ENCODE data around the gene CD83. TPM values are rescaled to one million over a fixed set of nuclear protein-coding genes. Genes with fewer than 3 reads are reported as not detected.

Gene CD83
- total and polyA plus RNA-seq, 2 of the 4 experiments (the other 2 are of a cell fraction): 2.0 to 2.5 TPM

DNA sequence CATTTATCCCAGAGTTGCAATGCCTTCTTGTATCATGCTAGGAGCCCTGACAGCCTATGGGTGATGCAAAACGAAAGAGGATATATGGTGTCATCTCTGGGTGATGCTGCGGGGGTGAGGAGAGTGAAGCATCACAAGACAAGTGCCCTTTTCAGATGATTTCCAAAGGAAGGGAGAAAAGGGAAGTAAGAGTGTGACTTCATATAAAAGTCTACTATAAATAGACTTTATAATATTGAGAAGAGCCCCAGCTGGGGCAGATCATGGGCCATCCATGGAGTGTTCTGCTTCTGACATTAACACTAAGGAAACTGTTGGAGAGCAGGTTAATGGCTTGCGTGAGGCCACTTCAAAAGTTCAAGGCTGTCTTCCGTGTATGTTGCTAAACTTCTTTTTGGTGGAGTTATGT, 4.4 kb downstream of the CD83 start:
- no peak overlapping the region for H3K4me2 ChIP-seq (ENCODE audit: low read depth, low read length)
- no peaks in the 10 kb centered on the region for H3K9me3 ChIP-seq (ENCODE audit: control insufficient read depth, insufficient read depth, low read length)
- no peak overlapping the region for H2AFZ ChIP-seq (replicated peaks; ENCODE audit: low read length, poor library complexity)
- ChIA-PET CTCF (no interaction called here), POLR2A (ENCODE audit: unreplicated experiment) (no interaction called here)
- H3K4me3 ChIP-seq (ENCODE audit: insufficient read depth, low read depth, low read length): no peak overlapping the region
- no peak overlapping the region for H2AK9ac ChIP-seq (replicated peaks; ENCODE audit: low read depth, low read length, poor library complexity)
- no TSS peak for BruUV-seq (replicated peaks)
- H2BK120ac ChIP-seq (ENCODE audit: low read depth, low read length): no peak overlapping the region
- no peak overlapping the region for H3K56ac ChIP-seq (ENCODE audit: extremely low read depth, insufficient read depth, low read length)
- no peak for ATAC-seq (ENCODE audit: low read depth)
- TF ChIP-seq MAZ (IDR thresholded peaks at IDR 0.05; ENCODE audit: borderline replicate concordance, low read depth, low read length) (no peak), BHLHE40 (IDR thresholded peaks at IDR 0.05; ENCODE audit: low read depth, low read length) (no peak), MAFK (IDR thresholded peaks at IDR 0.05; ENCODE audit: low read depth, low read length) (no peak), RAD21 (IDR thresholded peaks at IDR 0.05; ENCODE audit: low read length) (no peak), RCOR1 (IDR thresholded peaks at IDR 0.05; ENCODE audit: insufficient replicate concordance, low read length) (no peak), SMC3 (IDR thresholded peaks at IDR 0.05; ENCODE audit: low read depth, low read length) (no peak), RFX5 (IDR thresholded peaks at IDR 0.05; ENCODE audit: low read depth, low read length) (no peak), MXI1 (IDR thresholded peaks at IDR 0.05; ENCODE audit: borderline replicate concordance, low read depth, low read length) (no peak), CEBPB (IDR thresholded peaks at IDR 0.05; ENCODE audit: low read depth, low read length) (no peak), NFE2L2 (IDR thresholded peaks at IDR 0.05; ENCODE audit: low read depth, low read length) (no peak), CHD1 (IDR thresholded peaks at IDR 0.05; ENCODE audit: low read depth, low read length) (no peak), POLR2A (IDR thresholded peaks at IDR 0.05; ENCODE audit: low read depth, low read length) (no peak), FOS (IDR thresholded peaks at IDR 0.05; ENCODE audit: low read depth, low read length) (no peak)
- TF ChIP-seq, protein P1, sequence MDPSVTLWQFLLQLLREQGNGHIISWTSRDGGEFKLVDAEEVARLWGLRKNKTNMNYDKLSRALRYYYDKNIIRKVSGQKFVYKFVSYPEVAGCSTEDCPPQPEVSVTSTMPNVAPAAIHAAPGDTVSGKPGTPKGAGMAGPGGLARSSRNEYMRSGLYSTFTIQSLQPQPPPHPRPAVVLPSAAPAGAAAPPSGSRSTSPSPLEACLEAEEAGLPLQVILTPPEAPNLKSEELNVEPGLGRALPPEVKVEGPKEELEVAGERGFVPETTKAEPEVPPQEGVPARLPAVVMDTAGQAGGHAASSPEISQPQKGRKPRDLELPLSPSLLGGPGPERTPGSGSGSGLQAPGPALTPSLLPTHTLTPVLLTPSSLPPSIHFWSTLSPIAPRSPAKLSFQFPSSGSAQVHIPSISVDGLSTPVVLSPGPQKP (IDR thresholded peaks at IDR 0.05; ENCODE audit: borderline replicate concordance, low read depth, low read length): no peak
- TF ChIP-seq, protein P2, sequence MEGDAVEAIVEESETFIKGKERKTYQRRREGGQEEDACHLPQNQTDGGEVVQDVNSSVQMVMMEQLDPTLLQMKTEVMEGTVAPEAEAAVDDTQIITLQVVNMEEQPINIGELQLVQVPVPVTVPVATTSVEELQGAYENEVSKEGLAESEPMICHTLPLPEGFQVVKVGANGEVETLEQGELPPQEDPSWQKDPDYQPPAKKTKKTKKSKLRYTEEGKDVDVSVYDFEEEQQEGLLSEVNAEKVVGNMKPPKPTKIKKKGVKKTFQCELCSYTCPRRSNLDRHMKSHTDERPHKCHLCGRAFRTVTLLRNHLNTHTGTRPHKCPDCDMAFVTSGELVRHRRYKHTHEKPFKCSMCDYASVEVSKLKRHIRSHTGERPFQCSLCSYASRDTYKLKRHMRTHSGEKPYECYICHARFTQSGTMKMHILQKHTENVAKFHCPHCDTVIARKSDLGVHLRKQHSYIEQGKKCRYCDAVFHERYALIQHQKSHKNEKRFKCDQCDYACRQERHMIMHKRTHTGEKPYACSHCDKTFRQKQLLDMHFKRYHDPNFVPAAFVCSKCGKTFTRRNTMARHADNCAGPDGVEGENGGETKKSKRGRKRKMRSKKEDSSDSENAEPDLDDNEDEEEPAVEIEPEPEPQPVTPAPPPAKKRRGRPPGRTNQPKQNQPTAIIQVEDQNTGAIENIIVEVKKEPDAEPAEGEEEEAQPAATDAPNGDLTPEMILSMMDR (conservative IDR thresholded peaks at IDR 0.05; ENCODE audit: low read depth, low read length): no peak
- TF ChIP-seq, protein P3, sequence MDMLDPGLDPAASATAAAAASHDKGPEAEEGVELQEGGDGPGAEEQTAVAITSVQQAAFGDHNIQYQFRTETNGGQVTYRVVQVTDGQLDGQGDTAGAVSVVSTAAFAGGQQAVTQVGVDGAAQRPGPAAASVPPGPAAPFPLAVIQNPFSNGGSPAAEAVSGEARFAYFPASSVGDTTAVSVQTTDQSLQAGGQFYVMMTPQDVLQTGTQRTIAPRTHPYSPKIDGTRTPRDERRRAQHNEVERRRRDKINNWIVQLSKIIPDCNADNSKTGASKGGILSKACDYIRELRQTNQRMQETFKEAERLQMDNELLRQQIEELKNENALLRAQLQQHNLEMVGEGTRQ (IDR thresholded peaks at IDR 0.05; ENCODE audit: low read depth, low read length): no peak
- no peak overlapping the region for H4K5ac ChIP-seq (ENCODE audit: low read depth, low read length)
- no peak overlapping the region for H2BK20ac ChIP-seq (ENCODE audit: low read depth, low read length)
- no peak overlapping the region for H2BK15ac ChIP-seq (ENCODE audit: low read depth, low read length)
- H3K4ac ChIP-seq (ENCODE audit: low read depth, low read length): no peak overlapping the region
- H3K79me1 ChIP-seq (ENCODE audit: low read depth in 1 of 2, low read length in 2 of 2): no peaks in the 10 kb centered on the region
- H3K4me1 ChIP-seq (ENCODE audit: control insufficient read depth, insufficient read depth, low read length): no peaks in the 10 kb centered on the region
- H4K8ac ChIP-seq (ENCODE audit: low read depth in 2 of 2, low read length in 2 of 2): no peak overlapping the region
- no peak overlapping the region for H3K9ac ChIP-seq (ENCODE audit: low read depth, low read length)
- H3K27ac ChIP-seq (ENCODE audit: insufficient read depth, low read length): no peak overlapping the region
- H3K36me3 ChIP-seq (ENCODE audit: control insufficient read depth, insufficient read depth, low read length): no peaks in the 10 kb centered on the region
- in situ Hi-C loops (cut with MboI; ENCODE audit: low sequenced_read_pairs) (no loop called here), dilution Hi-C loops (cut with HindIII; ENCODE audit: low sequenced_read_pairs, unreplicated experiment) (no loop called here), intact Hi-C loops (cut with micrococcal nuclease) (loop anchor here (10.0 kb wide), 1 partner anchor 1373 kb away; no protein-coding TSS in a partner anchor)
- no peak overlapping the region for H4K91ac ChIP-seq (ENCODE audit: insufficient read depth, low read depth, low read length)
- no peak overlapping the region for H3K14ac ChIP-seq (replicated peaks; ENCODE audit: low read depth, low read length)
- H3K18ac ChIP-seq (ENCODE audit: low read depth, low read length): no peak overlapping the region
- DNase-seq: no peak
- H3K9me1 ChIP-seq (ENCODE audit: insufficient read depth, low read length): no peaks in the 10 kb centered on the region
- no peak overlapping the region for H3K23ac ChIP-seq (ENCODE audit: low read depth, low read length)
- H2BK5ac ChIP-seq (ENCODE audit: low read depth, low read length, poor library complexity, severe bottlenecking): no peak overlapping the region
- H3K27me3 ChIP-seq (ENCODE audit: control insufficient read depth, insufficient read depth, low read length): no peaks in the 10 kb centered on the region
- H2AK5ac ChIP-seq (ENCODE audit: low read depth, low read length): no peak overlapping the region
- H4K20me1 ChIP-seq (ENCODE audit: insufficient read depth, low read length): no peaks in the 10 kb centered on the region
- 92% methylated on average over 2 of the region's 4 CpGs; no CpG with 5 or more reads in 1 of the 2 experiments for WGBS, 2 experiments (ENCODE audit: extremely low coverage in 2 of 2, insufficient read length in 1 of 2)

All from IMR-90 (cell line).